Measurements from ENCODE around the gene RGS16. TPM values are rescaled to one million over a fixed set of nuclear protein-coding genes. Genes with fewer than 3 reads are reported as not detected.

Gene RGS16
- total RNA-seq, 1 experiment from 2014 or later: 6.5 TPM

- Histone ChIP-seq H3K27me3 (ENCODE audit: insufficient read depth, low read length) (no peaks in the 10 kb centered on the region), H3K27ac (ENCODE audit: low read depth, low read length) (no peak overlapping the region), H3K4me2 (ENCODE audit: low read length) (no peak overlapping the region), H3K79me2 (ENCODE audit: insufficient read depth, low read length) (no peaks in the 10 kb centered on the region), H3K9me2 (ENCODE audit: insufficient read depth) (no peaks in the 10 kb centered on the region), H3K4me1 (ENCODE audit: control insufficient read depth in 1 of 2, insufficient read depth in 2 of 2, low read length in 2 of 2) (peaks cover 0 to 21% of the 10 kb centered on the region in 2 experiments; a peak in 3 of 4 replicates), H2AFZ (ENCODE audit: low read depth, low read length, poor library complexity, severe bottlenecking) (no peak overlapping the region), H3K9ac (ENCODE audit: low read length) (no peak overlapping the region), H4K20me1 (ENCODE audit: insufficient read depth) (no peaks in the 10 kb centered on the region), H3K9me3 (ENCODE audit: control insufficient read depth in 1 of 2, insufficient read depth in 1 of 2, low read depth in 1 of 2, low read length in 2 of 2) (no peaks in the 10 kb centered on the region), H3K4me3 (replicated peaks in 1 of 2; ENCODE audit: low read depth in 1 of 2, low read length in 2 of 2) (no peak overlapping the region), H3K36me3 (ENCODE audit: control insufficient read depth in 1 of 2, insufficient read depth in 2 of 2, low read length in 2 of 2) (peaks cover 12 to 17% of the 10 kb centered on the region in 2 experiments; a peak in 3 of 4 replicates)
- ChIA-PET POLR2A (interaction anchor here (4.6 kb wide), 1 partner anchor 181 kb away, joined by 39 read pairs; no protein-coding TSS in a partner anchor), CTCF (interaction anchor here (1.2 to 17.3 kb wide), 4 partner anchors 11 to 184 kb away, joined by 3 to 412 read pairs (median 4); partner anchors contain the start of gene NPL), RAD21 (ENCODE audit: low non-redundant PET in 1 of 2, low total read pairs in 2 of 2, uncharacterized antibody in 2 of 2, unreplicated experiment in 2 of 2) (interaction anchor here (1.7 to 2.2 kb wide), 4 partner anchors 180 to 183 kb away, joined by 5 to 13 read pairs (median 10); no protein-coding TSS in a partner anchor)
- TF ChIP-seq ZBTB33 (IDR thresholded peaks at IDR 0.05; ENCODE audit: extremely low read depth, insufficient replicate concordance, low read length) (no peak), JUND (IDR thresholded peaks at IDR 0.05) (no peak)
- intact Hi-C loops (cut with micrococcal nuclease): loop anchor here (1.0 kb wide), 1 partner anchor 182 kb away; no protein-coding TSS in a partner anchor
- no peak for DNase-seq (ENCODE audit: low read depth, low spot score)
- BruUV-seq (replicated peaks): no TSS peak
- no peak for ATAC-seq
Observed at GRCh38 chr1:182601913-182602312, 2.3 kb downstream of the RGS16 start.

- Histone ChIP-seq H3K4me2 (ENCODE audit: low read length) (no peak overlapping the region), H3K4me3 (replicated peaks in 1 of 2; ENCODE audit: low read depth in 1 of 2, low read length in 2 of 2) (no peak overlapping the region), H3K9me2 (ENCODE audit: insufficient read depth) (no peaks in the 10 kb centered on the region), H3K79me2 (ENCODE audit: insufficient read depth, low read length) (no peaks in the 10 kb centered on the region), H3K27ac (ENCODE audit: low read depth, low read length) (no peak overlapping the region), H3K9ac (ENCODE audit: low read length) (no peak overlapping the region), H2AFZ (ENCODE audit: low read depth, low read length, poor library complexity, severe bottlenecking) (no peak overlapping the region), H3K4me1 (ENCODE audit: control insufficient read depth in 1 of 2, insufficient read depth in 2 of 2, low read length in 2 of 2) (peaks cover 0 to 21% of the 10 kb centered on the region in 2 experiments; a peak in 3 of 4 replicates), H3K9me3 (ENCODE audit: control insufficient read depth in 1 of 2, insufficient read depth in 1 of 2, low read depth in 1 of 2, low read length in 2 of 2) (no peaks in the 10 kb centered on the region), H4K20me1 (ENCODE audit: insufficient read depth) (no peaks in the 10 kb centered on the region), H3K36me3 (ENCODE audit: control insufficient read depth in 1 of 2, insufficient read depth in 2 of 2, low read length in 2 of 2) (peaks cover 12 to 17% of the 10 kb centered on the region in 2 experiments; a peak in 3 of 4 replicates), H3K27me3 (ENCODE audit: insufficient read depth, low read length) (no peaks in the 10 kb centered on the region)
- RAD21 ChIA-PET (ENCODE audit: low non-redundant PET in 1 of 2, low total read pairs in 2 of 2, uncharacterized antibody in 2 of 2, unreplicated experiment in 2 of 2): interaction anchor here (1.0 to 2.2 kb wide), 4 partner anchors 181 to 185 kb away, joined by 4 to 13 read pairs (median 10); no protein-coding TSS in a partner anchor
- intact Hi-C loops (cut with micrococcal nuclease): loop anchor here (1.0 kb wide), 1 partner anchor 183 kb away; no protein-coding TSS in a partner anchor
- CTCF ChIA-PET: interaction anchor here (1.0 to 17.3 kb wide), 5 partner anchors 11 to 184 kb away, joined by 3 to 412 read pairs (median 4); partner anchors contain the start of gene NPL
- BruUV-seq (replicated peaks): no TSS peak
- POLR2A ChIA-PET: interaction anchor here (0.7 to 4.6 kb wide), 2 partner anchors 181 to 185 kb away, joined by 3 to 39 read pairs; no protein-coding TSS in a partner anchor
- ATAC-seq (peak; percentile 34), DNase-seq (ENCODE audit: low read depth, low spot score) (peak; percentile 69)
- TF ChIP-seq RAD21 (IDR thresholded peaks at IDR 0.05; ENCODE audit: low read depth) (peak; percentile 96), SIN3A (IDR thresholded peaks at IDR 0.05; ENCODE audit: low read depth) (no peak), CTCF (IDR thresholded peaks at IDR 0.05 in 2 of 3, conservative IDR thresholded peaks at IDR 0.05 in 1 of 3; ENCODE audit: borderline replicate concordance in 1 of 3, insufficient read depth in 1 of 3, low read depth in 2 of 3, low read length in 2 of 3) (peak; percentile 66 to 88 (median 85))
Observed at GRCh38 chr1:182601416-182601786, 2.8 kb downstream of the RGS16 start.

Data from HCT116 (cell line).